HL-60 (cell line): ENCODE data around the gene EBF4.

Experiments
- TF ChIP-seq, protein P1 (sequence below): IDR thresholded peaks from one replicate; pipeline ENCODE4 v1.5.1; 2011; ENCODE audit warnings: low read length, control low read depth, inconsistent platforms; ENCODE audit not compliant: insufficient read depth
- TF ChIP-seq, protein P2 (sequence below): IDR thresholded peaks from 2 replicates; pipeline ENCODE4 v1.6.1; 2012; ENCODE audit warnings: low read depth; ENCODE audit not compliant: insufficient replicate concordance

DNA sequence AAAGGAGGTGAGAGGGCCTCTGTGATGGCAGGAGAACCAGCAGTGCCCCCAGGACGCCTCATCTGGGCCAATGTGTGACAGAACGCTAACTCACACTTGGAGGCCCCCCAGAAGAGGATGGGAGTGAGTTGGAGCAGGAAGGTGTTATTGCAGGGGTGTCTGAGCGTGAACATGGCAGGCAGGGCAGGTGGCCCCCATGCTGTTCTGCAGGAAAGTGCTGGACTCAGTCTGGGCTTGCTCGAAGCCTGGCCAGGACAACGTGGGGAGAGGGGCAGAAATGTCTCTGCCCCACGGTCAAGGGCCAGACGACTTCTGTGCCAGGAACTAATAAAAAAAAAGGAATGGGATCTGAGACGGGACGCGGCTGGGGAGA, 931 bp upstream of the EBF4 start:
- TF ChIP-seq, protein P1, sequence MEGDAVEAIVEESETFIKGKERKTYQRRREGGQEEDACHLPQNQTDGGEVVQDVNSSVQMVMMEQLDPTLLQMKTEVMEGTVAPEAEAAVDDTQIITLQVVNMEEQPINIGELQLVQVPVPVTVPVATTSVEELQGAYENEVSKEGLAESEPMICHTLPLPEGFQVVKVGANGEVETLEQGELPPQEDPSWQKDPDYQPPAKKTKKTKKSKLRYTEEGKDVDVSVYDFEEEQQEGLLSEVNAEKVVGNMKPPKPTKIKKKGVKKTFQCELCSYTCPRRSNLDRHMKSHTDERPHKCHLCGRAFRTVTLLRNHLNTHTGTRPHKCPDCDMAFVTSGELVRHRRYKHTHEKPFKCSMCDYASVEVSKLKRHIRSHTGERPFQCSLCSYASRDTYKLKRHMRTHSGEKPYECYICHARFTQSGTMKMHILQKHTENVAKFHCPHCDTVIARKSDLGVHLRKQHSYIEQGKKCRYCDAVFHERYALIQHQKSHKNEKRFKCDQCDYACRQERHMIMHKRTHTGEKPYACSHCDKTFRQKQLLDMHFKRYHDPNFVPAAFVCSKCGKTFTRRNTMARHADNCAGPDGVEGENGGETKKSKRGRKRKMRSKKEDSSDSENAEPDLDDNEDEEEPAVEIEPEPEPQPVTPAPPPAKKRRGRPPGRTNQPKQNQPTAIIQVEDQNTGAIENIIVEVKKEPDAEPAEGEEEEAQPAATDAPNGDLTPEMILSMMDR: no peak
- TF ChIP-seq, protein P2, sequence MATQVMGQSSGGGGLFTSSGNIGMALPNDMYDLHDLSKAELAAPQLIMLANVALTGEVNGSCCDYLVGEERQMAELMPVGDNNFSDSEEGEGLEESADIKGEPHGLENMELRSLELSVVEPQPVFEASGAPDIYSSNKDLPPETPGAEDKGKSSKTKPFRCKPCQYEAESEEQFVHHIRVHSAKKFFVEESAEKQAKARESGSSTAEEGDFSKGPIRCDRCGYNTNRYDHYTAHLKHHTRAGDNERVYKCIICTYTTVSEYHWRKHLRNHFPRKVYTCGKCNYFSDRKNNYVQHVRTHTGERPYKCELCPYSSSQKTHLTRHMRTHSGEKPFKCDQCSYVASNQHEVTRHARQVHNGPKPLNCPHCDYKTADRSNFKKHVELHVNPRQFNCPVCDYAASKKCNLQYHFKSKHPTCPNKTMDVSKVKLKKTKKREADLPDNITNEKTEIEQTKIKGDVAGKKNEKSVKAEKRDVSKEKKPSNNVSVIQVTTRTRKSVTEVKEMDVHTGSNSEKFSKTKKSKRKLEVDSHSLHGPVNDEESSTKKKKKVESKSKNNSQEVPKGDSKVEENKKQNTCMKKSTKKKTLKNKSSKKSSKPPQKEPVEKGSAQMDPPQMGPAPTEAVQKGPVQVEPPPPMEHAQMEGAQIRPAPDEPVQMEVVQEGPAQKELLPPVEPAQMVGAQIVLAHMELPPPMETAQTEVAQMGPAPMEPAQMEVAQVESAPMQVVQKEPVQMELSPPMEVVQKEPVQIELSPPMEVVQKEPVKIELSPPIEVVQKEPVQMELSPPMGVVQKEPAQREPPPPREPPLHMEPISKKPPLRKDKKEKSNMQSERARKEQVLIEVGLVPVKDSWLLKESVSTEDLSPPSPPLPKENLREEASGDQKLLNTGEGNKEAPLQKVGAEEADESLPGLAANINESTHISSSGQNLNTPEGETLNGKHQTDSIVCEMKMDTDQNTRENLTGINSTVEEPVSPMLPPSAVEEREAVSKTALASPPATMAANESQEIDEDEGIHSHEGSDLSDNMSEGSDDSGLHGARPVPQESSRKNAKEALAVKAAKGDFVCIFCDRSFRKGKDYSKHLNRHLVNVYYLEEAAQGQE: no peak
